K562 (cell line): Measurements from ENCODE around the gene FARP1. TPM values are rescaled to one million over a fixed set of nuclear protein-coding genes. Genes with fewer than 3 reads are reported as not detected.

Experiments used
- ATAC-seq: fragments of 200-7000 bp; cut with Tn5 transposase; 3 replicates; pipeline ENCODE4 v1.9.1; 2020; ENCODE audit warnings: moderate library complexity
- BruUV-seq: library from RNA; stranded (reverse); fragments of 400-500 nt; replicated peaks from 2 replicates; lab custom pipeline; 2021; lab: Mats Ljungman, UMichigan
- CTCF ChIA-PET: fragments of 300-600 bp; formaldehyde crosslinking; extraction: SDS; loops from one replicate; lab custom pipeline; 2021; ENCODE audit warnings: low intra/inter-chr PET ratio; lab: Yijun Ruan, JAX
- POLR2A ChIA-PET: fragments of 300-600, 350-650 bp; sonication (Branson Sonifier 250); formaldehyde crosslinking; extraction: SDS; loops from one replicate; lab custom pipeline; 2021; ENCODE audit warnings: antibody characterized with exemption, inconsistent platforms; lab: Yijun Ruan, JAX
- DNase-seq, 4 experiments: peaks; one replicate each; pipeline versions ENCODE4 v3.0.0 to v3.0.0-alpha.2; 2011 to 2018; ENCODE audit warnings: low spot score in 3 of 4, mixed read lengths in 3 of 4; ENCODE audit errors: extremely low read depth in 1 of 4
- FAIRE-seq: peaks from 2 replicates; lab custom pipeline; 2011; peaks lifted over from hg19 to GRCh38; lab: Jason Lieb, UNC
- H2AFZ ChIP-seq: 2 replicates; pipeline ENCODE4 v1.6.0; 2011; ENCODE audit warnings: low read depth, low read length, control low read depth, inconsistent platforms
- H3K27ac ChIP-seq: fragments of 200-600 bp; 3 replicates; pipeline ENCODE4 v1.8.0; 2011; ENCODE audit warnings: low read depth, mild to moderate bottlenecking, control low read depth, inconsistent platforms, low read length, moderate library complexity, mixed read lengths; ENCODE audit errors: extremely low read depth
- H3K27me3 ChIP-seq, 2 experiments: fragments of 300-600 bp in 1 of 2; 2 replicates in 1 of 2; 3 replicates in 1 of 2; pipeline versions ENCODE4 v1.6.0 to v1.8.0; 2011; ENCODE audit warnings: inconsistent platforms in 2 of 2, low read length in 2 of 2, mild to moderate bottlenecking in 1 of 2, mixed read lengths in 1 of 2, moderate library complexity in 1 of 2; ENCODE audit not compliant: control insufficient read depth in 2 of 2, insufficient read depth in 2 of 2
- H3K36me3 ChIP-seq: fragments of 300-600 bp; 3 replicates; pipeline ENCODE4 v1.8.0; 2011; ENCODE audit warnings: mild to moderate bottlenecking, low read length, inconsistent platforms; ENCODE audit not compliant: control insufficient read depth, insufficient read depth
- H3K4me1 ChIP-seq, 2 experiments: fragments of 200-600 bp in 1 of 2; replicated peaks in 1 of 2; 2 replicates in 1 of 2; 3 replicates in 1 of 2; pipeline versions ENCODE4 v1.5.1 to v1.8.0; 2011; ENCODE audit warnings: inconsistent platforms in 2 of 2, low read length in 2 of 2, mild to moderate bottlenecking in 1 of 2, mixed read lengths in 1 of 2, moderate library complexity in 1 of 2; ENCODE audit not compliant: control insufficient read depth in 2 of 2, insufficient read depth in 2 of 2
- H3K4me2 ChIP-seq: 2 replicates; pipeline ENCODE4 v1.6.1; 2011; ENCODE audit warnings: low read length, control low read depth, inconsistent platforms, mixed read lengths; ENCODE audit not compliant: insufficient read depth
- H3K4me3 ChIP-seq: fragments of 200-600 bp; sonication (generic), shearing (Covaris generic); 2 replicates; pipeline ENCODE4 v1.5.1; 2016; ENCODE audit warnings: control low read depth, inconsistent platforms
- H3K79me2 ChIP-seq: fragments of 200-600 bp; 3 replicates; pipeline ENCODE4 v1.8.0; 2011; ENCODE audit warnings: low read length, inconsistent platforms; ENCODE audit not compliant: control insufficient read depth, insufficient read depth
- H3K9ac ChIP-seq, 2 experiments: 2 replicates each; pipeline versions ENCODE4 v1.6.0 to v1.6.1; 2011; ENCODE audit warnings: low read depth in 2 of 2, low read length in 2 of 2, control low read depth in 1 of 2, inconsistent platforms in 1 of 2, mild to moderate bottlenecking in 1 of 2, mixed read lengths in 1 of 2; ENCODE audit not compliant: insufficient read depth in 1 of 2
- H3K9me1 ChIP-seq: one replicate; pipeline ENCODE4 v1.6.0; 2011; ENCODE audit warnings: inconsistent platforms, mild to moderate bottlenecking, low read length, moderate library complexity; ENCODE audit not compliant: control insufficient read depth, insufficient read depth
- H3K9me3 ChIP-seq: replicated peaks from 2 replicates; pipeline ENCODE4 v1.5.1; 2011; ENCODE audit warnings: low read depth, low read length, inconsistent platforms; ENCODE audit not compliant: control insufficient read depth, insufficient read depth
- H4K20me1 ChIP-seq: replicated peaks from 2 replicates; pipeline ENCODE4 v1.6.1; 2011; ENCODE audit warnings: low read length, inconsistent platforms, mixed read lengths; ENCODE audit not compliant: control insufficient read depth, insufficient read depth
- C11orf30 ChIP-seq: fragments of 450-650 bp; IDR thresholded peaks from 2 replicates; pipeline ENCODE4 v1.6.1; 2016; ENCODE audit warnings: low read depth, mild to moderate bottlenecking
- CBX8 ChIP-seq: fragments of 200-600 bp; sonication (generic); IDR thresholded peaks from 2 replicates; pipeline ENCODE4 v1.6.1; 2012; ENCODE audit warnings: borderline replicate concordance, mixed run types, low read depth, mild to moderate bottlenecking, moderate library complexity, mixed read lengths, low read length, control low read depth, inconsistent platforms; ENCODE audit not compliant: poor library complexity, severe bottlenecking; ENCODE audit errors: extremely low read depth
- HMGN3 ChIP-seq: IDR thresholded peaks from 2 replicates; pipeline ENCODE4 v1.6.1; 2011; ENCODE audit warnings: borderline replicate concordance, low read depth, mild to moderate bottlenecking, mixed read lengths, low read length; ENCODE audit not compliant: insufficient read length; ENCODE audit errors: extremely low read depth
- MEIS2 ChIP-seq: fragments of 450-650 bp; IDR thresholded peaks from 2 replicates; pipeline ENCODE4 v1.6.1; 2014; ENCODE audit warnings: mild to moderate bottlenecking; ENCODE audit not compliant: partially characterized antibody
- NCOA4 ChIP-seq: fragments of 450-650 bp; IDR thresholded peaks from 2 replicates; pipeline ENCODE4 v1.6.1; 2018; ENCODE audit warnings: mild to moderate bottlenecking; ENCODE audit not compliant: partially characterized antibody
- NFE2L1 ChIP-seq: fragments of 450-650 bp; IDR thresholded peaks from 2 replicates; pipeline ENCODE4 v1.6.1; 2016; ENCODE audit warnings: missing genetic modification characterization, low read depth, mild to moderate bottlenecking, missing compliant biosample characterization, moderate library complexity, borderline replicate concordance
- U2AF1 ChIP-seq: fragments of 200-400 bp; formaldehyde crosslinking; optimal IDR thresholded peaks from 2 replicates; pipeline ENCODE3; 2017; ENCODE audit warnings: mild to moderate bottlenecking, low read depth, low read length, moderate library complexity
- ZNF140 ChIP-seq: fragments of 250-450 bp; sonication (Bioruptor Pico); IDR thresholded peaks from 2 replicates; pipeline ENCODE4 v1.8.0; 2021; ENCODE audit warnings: moderate library complexity, mild to moderate bottlenecking, inconsistent platforms
- ZNF311 ChIP-seq: fragments of 250-450 bp; sonication (Bioruptor Pico); IDR thresholded peaks from 2 replicates; pipeline ENCODE4 v1.4.0; 2020; ENCODE audit warnings: mild to moderate bottlenecking, moderate library complexity
- ZNF589 ChIP-seq: fragments of 200-800 bp; sonication (Bioruptor generic); IDR thresholded peaks from 2 replicates; pipeline ENCODE4 v1.6.1; 2016; ENCODE audit warnings: low read depth, missing genetic modification characterization, missing compliant biosample characterization
- ZNF668 ChIP-seq: fragments of 250-450 bp; sonication (Bioruptor Pico); IDR thresholded peaks from 2 replicates; pipeline ENCODE4 v1.8.0; 2022; ENCODE audit warnings: mild to moderate bottlenecking, inconsistent platforms
- WGBS: fragments of 100-300 bp; shearing (Covaris generic); methylation state at CpG from one replicate; pipeline ENCODE4 v1.1.6; 2016; ENCODE audit warnings: low coverage, mixed read lengths; ENCODE audit not compliant: insufficient coverage; ENCODE audit errors: missing lambda C conversion rate; 5-methylcytosine and 5-hydroxymethylcytosine counted together
- in situ Hi-C: fragments of 300-500 bp; cut with MboI; formaldehyde crosslinking; loops from 4 replicates; pipeline ENCODE4 v1.15.0; 2018; ENCODE audit warnings: inconsistent platforms, mixed read lengths
- intact Hi-C: fragments of 100-400 bp; cut with micrococcal nuclease; formaldehyde crosslinking; loops from 2 replicates; pipeline ENCODE4 v1.14.2; 2022
- polyA plus RNA-seq, 8 experiments: library from polyadenylated mRNA; depleted of rRNA in 4 of 8; stranded (reverse) in 5 of 8; unstranded in 3 of 8; fragments of >200 nt; fragmentation: Nextera tagmentation in 2 of 8; fragmentation: Illumina TruSeq in 1 of 8; extraction: Ambion mirVana in 2 of 8; extraction: Trizol in 1 of 8; gene quantifications; 2 replicates each; pipeline versions ENCODE4 v1.2.1 to v1.2.3, GENCODE V29; 2011 to 2014; ENCODE audit warnings: inconsistent platforms in 1 of 8, missing spikeins in 1 of 8
- total RNA-seq, 7 experiments: library from RNA; depleted of rRNA in 6 of 7; stranded (reverse); fragments of >200 nt in 6 of 7; fragmentation: Illumina TruSeq in 2 of 7; extraction: Trizol in 2 of 7; gene quantifications; 2 replicates each; pipeline versions ENCODE4 v1.2.1 to v1.2.3, GENCODE V29; 2011 to 2021; ENCODE audit warnings: low replicate concordance in 1 of 7
- TF ChIP-seq, protein P1 (sequence below): fragments of 250-450 bp; sonication (Bioruptor Pico); IDR thresholded peaks from 2 replicates; pipeline ENCODE4 v1.8.0; 2022; ENCODE audit warnings: inconsistent platforms, mild to moderate bottlenecking, moderate library complexity, borderline replicate concordance
- TF ChIP-seq, protein P2 (sequence below): fragments of 250-450 bp; sonication (Bioruptor Pico); IDR thresholded peaks from 2 replicates; pipeline ENCODE4 v1.8.0; 2022; ENCODE audit warnings: moderate library complexity, mild to moderate bottlenecking, inconsistent platforms

Gene FARP1
- total and polyA plus RNA-seq, 9 of the 15 experiments (the other 6 are each of a cell fraction or from before 2014, with no cell fraction given), result 0.03 to 0.29 (median 0.05) TPM; not detected in 3

DNA sequence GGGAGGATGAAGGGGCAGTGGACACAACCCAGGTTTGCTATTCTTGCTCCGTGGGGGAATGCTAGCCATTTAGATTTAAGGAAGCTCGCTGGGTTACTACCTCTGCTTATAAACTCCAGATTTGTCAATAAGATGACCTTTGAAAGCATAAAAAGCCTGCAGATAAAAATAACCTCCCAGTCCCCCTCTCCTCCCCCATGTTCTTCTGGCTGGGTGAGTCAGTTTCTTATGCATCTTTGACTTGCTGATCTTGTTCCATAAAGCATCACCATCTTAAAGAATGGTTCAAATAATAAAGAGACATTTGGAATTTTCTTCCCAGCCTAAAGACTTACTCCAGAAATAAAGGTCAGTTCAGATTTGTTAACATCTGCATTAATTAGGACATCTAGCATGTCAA, 152.5 kb downstream of the FARP1 start:
- TF ChIP-seq U2AF1 (no peak), ZNF140 (no peak), HMGN3 (no peak), C11orf30 (no peak), MEIS2 (no peak), CBX8 (no peak), ZNF311 (CRISPR knock-in tag) (no peak), NCOA4 (no peak), ZNF589 (CRISPR knock-in tag) (no peak), ZNF668 (CRISPR knock-in tag) (no peak), NFE2L1 (tag) (no peak)
- TF ChIP-seq, protein P1, sequence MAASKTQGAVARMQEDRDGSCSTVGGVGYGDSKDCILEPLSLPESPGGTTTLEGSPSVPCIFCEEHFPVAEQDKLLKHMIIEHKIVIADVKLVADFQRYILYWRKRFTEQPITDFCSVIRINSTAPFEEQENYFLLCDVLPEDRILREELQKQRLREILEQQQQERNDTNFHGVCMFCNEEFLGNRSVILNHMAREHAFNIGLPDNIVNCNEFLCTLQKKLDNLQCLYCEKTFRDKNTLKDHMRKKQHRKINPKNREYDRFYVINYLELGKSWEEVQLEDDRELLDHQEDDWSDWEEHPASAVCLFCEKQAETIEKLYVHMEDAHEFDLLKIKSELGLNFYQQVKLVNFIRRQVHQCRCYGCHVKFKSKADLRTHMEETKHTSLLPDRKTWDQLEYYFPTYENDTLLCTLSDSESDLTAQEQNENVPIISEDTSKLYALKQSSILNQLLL (CRISPR knock-in tag), result no peak
- TF ChIP-seq, protein P2, sequence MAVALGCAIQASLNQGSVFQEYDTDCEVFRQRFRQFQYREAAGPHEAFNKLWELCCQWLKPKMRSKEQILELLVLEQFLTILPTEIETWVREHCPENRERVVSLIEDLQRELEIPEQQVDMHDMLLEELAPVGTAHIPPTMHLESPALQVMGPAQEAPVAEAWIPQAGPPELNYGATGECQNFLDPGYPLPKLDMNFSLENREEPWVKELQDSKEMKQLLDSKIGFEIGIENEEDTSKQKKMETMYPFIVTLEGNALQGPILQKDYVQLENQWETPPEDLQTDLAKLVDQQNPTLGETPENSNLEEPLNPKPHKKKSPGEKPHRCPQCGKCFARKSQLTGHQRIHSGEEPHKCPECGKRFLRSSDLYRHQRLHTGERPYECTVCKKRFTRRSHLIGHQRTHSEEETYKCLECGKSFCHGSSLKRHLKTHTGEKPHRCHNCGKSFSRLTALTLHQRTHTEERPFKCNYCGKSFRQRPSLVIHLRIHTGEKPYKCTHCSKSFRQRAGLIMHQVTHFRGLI (CRISPR knock-in tag), result no peak
- Histone ChIP-seq H3K27me3 (peaks cover 0 to 7% of the 10 kb centered on the region in 2 experiments; a peak in 2 of 5 replicates), H3K9ac (no peak overlapping the region), H3K4me2 (no peak overlapping the region), H3K4me3 (no peak overlapping the region), H2AFZ (no peak overlapping the region), H3K4me1 (no peaks in the 10 kb centered on the region), H3K9me3 (no peaks in the 10 kb centered on the region), H3K36me3 (no peaks in the 10 kb centered on the region), H4K20me1 (no peaks in the 10 kb centered on the region), H3K9me1 (no peaks in the 10 kb centered on the region), H3K79me2 (no peaks in the 10 kb centered on the region), H3K27ac (no peak overlapping the region)
- 0% methylated on average over 1 of the region's 2 CpGs for WGBS
- CTCF ChIA-PET, result no interaction called here
- DNase-seq, result no peak
- ATAC-seq, result no peak
- in situ Hi-C loops (no loop called here), intact Hi-C loops (no loop called here)
- POLR2A ChIA-PET, result no interaction called here
- FAIRE-seq, result no peak
- no TSS peak for BruUV-seq
